Astrocyte of the spinal cord (primary cell): Measurements from ENCODE around the gene PHYHIPL.

Experiments
- DNase-seq: peaks from one replicate; pipeline ENCODE4 v3.0.0; 2011; ENCODE audit warnings: low read depth, low spot score
- H3K4me3 ChIP-seq: 2 replicates; pipeline ENCODE4 v1.5.1; 2011; ENCODE audit warnings: low read depth, mild to moderate bottlenecking, low read length, moderate library complexity
- in situ Hi-C: cut with HindIII; loops from 2 replicates; pipeline ENCODE4 v1.10.0; 2017; ENCODE audit warnings: low sequenced_read_pairs
- TF ChIP-seq, protein P1 (sequence below): IDR thresholded peaks from 2 replicates; pipeline ENCODE4 v1.5.1; 2012; ENCODE audit warnings: low read depth, mild to moderate bottlenecking, low read length, inconsistent platforms

Gene PHYHIPL

DNA sequence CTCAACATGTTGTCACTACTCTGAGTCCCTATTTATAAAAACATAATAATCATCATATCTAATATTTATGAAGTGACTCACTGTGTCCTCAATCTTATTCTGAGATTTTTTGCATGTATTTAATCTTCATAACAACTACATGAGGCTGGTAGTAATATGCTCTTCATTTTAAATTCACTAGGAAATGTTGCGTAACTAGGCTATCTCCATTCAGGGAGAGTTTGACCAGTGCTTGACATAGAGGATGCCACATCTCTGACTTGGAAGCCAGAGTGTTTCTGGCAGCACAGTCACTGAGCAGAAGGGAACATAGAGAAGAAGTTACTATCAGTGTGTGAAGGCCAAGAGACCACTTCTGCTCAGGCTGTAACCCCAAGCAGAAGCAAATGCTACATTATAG lies 97.0 kb downstream of the PHYHIPL start:
- no peak for DNase-seq
- TF ChIP-seq, protein P1, sequence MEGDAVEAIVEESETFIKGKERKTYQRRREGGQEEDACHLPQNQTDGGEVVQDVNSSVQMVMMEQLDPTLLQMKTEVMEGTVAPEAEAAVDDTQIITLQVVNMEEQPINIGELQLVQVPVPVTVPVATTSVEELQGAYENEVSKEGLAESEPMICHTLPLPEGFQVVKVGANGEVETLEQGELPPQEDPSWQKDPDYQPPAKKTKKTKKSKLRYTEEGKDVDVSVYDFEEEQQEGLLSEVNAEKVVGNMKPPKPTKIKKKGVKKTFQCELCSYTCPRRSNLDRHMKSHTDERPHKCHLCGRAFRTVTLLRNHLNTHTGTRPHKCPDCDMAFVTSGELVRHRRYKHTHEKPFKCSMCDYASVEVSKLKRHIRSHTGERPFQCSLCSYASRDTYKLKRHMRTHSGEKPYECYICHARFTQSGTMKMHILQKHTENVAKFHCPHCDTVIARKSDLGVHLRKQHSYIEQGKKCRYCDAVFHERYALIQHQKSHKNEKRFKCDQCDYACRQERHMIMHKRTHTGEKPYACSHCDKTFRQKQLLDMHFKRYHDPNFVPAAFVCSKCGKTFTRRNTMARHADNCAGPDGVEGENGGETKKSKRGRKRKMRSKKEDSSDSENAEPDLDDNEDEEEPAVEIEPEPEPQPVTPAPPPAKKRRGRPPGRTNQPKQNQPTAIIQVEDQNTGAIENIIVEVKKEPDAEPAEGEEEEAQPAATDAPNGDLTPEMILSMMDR: no peak
- H3K4me3 ChIP-seq: no peak overlapping the region
- in situ Hi-C loops: no loop called here

GRCh38 chr10:59276133-59276532 lies 99.7 kb downstream of the PHYHIPL start:
- no peak for DNase-seq
- TF ChIP-seq, protein P1: no peak
- in situ Hi-C loops: no loop called here
- H3K4me3 ChIP-seq: no peak overlapping the region

DNA sequence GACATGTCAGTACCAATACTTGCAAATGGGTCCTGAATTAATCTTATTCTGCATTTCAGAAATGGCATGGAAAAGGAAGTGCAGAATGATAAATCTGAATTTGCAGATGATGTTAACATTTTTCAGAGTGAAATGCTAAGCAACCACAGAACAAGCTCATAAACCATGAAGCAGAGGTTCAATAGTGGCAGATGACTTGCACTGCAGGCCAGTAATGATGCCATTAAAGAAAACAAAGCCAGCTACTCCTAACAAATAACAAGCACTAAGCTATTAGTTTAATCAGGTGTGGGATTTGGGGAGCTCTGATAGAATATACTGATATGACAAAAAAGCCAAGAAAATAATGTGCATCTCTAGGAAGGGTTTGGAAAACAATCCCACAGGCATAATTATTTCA lies 100.5 kb downstream of the PHYHIPL start:
- H3K4me3 ChIP-seq: no peak overlapping the region
- in situ Hi-C loops: no loop called here
- TF ChIP-seq, protein P1: no peak
- DNase-seq: no peak

DNA sequence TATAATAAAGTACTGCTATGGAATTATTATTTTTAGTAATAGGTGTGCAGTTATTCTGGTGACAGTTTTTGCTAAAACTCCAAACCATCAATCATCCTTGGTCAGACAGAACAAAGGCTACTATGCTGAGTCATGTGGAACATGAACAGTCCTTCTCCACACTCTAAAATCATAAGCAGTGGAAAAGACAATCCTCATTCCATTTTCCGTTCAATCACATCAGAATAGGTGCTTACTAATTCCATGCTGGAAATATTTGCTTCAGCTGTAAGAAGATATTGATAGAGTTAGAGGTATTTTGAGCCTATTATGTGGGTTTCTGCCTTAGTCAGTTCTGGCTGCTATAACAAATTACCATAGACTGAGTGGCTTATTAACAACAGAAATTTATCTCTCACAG lies 103.0 kb downstream of the PHYHIPL start:
- H3K4me3 ChIP-seq: no peak overlapping the region
- TF ChIP-seq, protein P1: no peak
- in situ Hi-C loops: no loop called here
- DNase-seq: no peak

DNA sequence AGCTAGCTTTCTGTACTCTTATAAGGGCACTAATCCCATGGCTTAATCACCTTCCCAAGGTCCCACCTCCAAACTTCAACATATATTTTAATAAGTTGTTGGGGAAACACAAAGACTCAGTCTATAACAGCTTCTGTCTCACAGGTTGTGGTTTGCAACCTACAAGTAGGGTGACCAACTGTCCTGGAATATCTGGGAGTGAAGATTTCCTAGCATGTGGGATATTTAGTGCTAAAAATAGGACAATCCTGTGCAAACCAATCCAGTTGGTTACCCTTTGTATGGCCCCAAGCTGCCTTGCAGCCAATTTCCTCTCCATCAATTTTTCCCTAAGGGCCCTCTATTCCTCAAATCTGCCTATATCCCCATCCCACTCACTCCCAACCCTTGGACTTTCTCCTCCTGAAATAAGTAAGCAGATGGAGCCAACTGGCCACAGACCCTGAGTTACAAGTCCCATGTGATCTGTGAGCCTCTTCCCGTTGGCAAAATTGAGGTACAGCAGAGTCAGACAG lies 103.6 kb downstream of the PHYHIPL start:
- no peak overlapping the region for H3K4me3 ChIP-seq
- in situ Hi-C loops: no loop called here
- DNase-seq: no peak
- TF ChIP-seq, protein P1: no peak

- no peak for DNase-seq
- in situ Hi-C loops: no loop called here
- no peak overlapping the region for H3K4me3 ChIP-seq
- TF ChIP-seq, protein P1: no peak
These were observed 105.4 kb downstream of the PHYHIPL start for GRCh38 chr10:59281861-59282260.

DNA sequence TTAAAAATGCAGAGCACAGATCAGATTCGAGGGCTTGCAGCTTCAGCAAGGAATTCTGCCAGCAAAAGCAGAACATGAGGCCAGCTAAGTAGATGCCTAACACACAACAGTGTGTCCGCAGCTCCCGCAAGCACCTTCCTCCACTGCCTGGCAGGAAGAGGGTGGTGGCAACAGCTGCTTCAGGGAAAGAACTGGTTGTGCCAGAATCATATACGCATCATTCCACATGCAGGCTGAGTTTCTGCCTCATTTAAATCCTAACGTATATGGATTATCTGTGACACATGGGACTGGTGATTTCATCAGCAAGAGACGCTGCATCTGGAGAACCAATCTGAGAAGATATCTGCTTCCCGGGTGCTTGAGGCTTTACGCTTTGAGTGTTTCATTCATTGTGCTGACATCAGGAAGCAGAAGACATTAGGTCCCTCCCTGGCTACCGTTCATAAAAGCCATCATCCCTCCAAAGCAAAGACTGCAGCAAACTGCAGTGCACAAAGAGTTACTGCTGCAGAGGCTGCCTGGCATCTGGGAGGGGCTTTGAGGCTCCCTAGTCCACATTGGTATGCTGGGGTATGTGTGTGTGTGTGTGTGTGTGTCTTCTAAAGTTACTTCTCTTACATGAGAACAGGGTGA lies 107.1 kb downstream of the PHYHIPL start:
- no peak overlapping the region for H3K4me3 ChIP-seq
- TF ChIP-seq, protein P1: no peak
- DNase-seq: no peak
- in situ Hi-C loops: no loop called here
